Astrocyte (in vitro differentiated cells and primary cell): ENCODE data around the gene RNPEP. TPM values are rescaled to one million over a fixed set of nuclear protein-coding genes. Genes with fewer than 3 reads are reported as not detected.

Experiments used
- DNase-seq: peaks from one replicate; pipeline ENCODE4 v3.0.0-alpha.2; 2010; ENCODE audit warnings: low read depth
- FAIRE-seq: peaks from 2 replicates; lab custom pipeline; 2011; peaks lifted over from hg19 to GRCh38; lab: Jason Lieb, UNC
- H2AFZ ChIP-seq: 2 replicates; pipeline ENCODE4 v1.6.0; 2012; ENCODE audit warnings: low read depth, low read length, inconsistent platforms
- H3K27ac ChIP-seq: 2 replicates; pipeline ENCODE4 v1.5.1; 2011; ENCODE audit warnings: low read depth, low read length, inconsistent platforms
- H3K27me3 ChIP-seq: 2 replicates; pipeline ENCODE4 v1.6.0; 2011; ENCODE audit warnings: low read length, inconsistent platforms; ENCODE audit not compliant: insufficient read depth
- H3K36me3 ChIP-seq: 2 replicates; pipeline ENCODE4 v1.5.1; 2011; ENCODE audit warnings: low read length, inconsistent platforms; ENCODE audit not compliant: insufficient read depth
- H3K4me1 ChIP-seq: 2 replicates; pipeline ENCODE4 v1.5.1; 2011; ENCODE audit warnings: low read length, inconsistent platforms; ENCODE audit not compliant: insufficient read depth
- H3K4me2 ChIP-seq: 2 replicates; pipeline ENCODE4 v1.6.0; 2012; ENCODE audit warnings: low read length, inconsistent platforms
- H3K4me3 ChIP-seq: 2 replicates; pipeline ENCODE4 v1.5.1; 2011; ENCODE audit warnings: low read depth, mild to moderate bottlenecking, low read length, inconsistent platforms; ENCODE audit not compliant: insufficient read depth
- H3K79me2 ChIP-seq: 2 replicates; pipeline ENCODE4 v1.6.0; 2012; ENCODE audit warnings: mild to moderate bottlenecking, low read length, inconsistent platforms; ENCODE audit not compliant: insufficient read depth
- H3K9ac ChIP-seq: 2 replicates; pipeline ENCODE4 v1.6.0; 2012; ENCODE audit warnings: mild to moderate bottlenecking, low read length, inconsistent platforms
- H3K9me3 ChIP-seq: 2 replicates; pipeline ENCODE4 v1.5.1; 2012; ENCODE audit warnings: low read depth, mild to moderate bottlenecking, low read length, inconsistent platforms; ENCODE audit not compliant: insufficient read depth
- H4K20me1 ChIP-seq: 2 replicates; pipeline ENCODE4 v1.6.0; 2012; ENCODE audit warnings: low read length, inconsistent platforms; ENCODE audit not compliant: insufficient read depth
- H3K27ac Mint-ChIP-seq: one replicate; pipeline ENCODE4 v1.8.0; 2021; ENCODE audit warnings: mild to moderate bottlenecking, mixed read lengths; ENCODE audit not compliant: unreplicated experiment
- H3K27me3 Mint-ChIP-seq: one replicate; pipeline ENCODE4 v1.8.0; 2021; ENCODE audit warnings: low read depth, mixed read lengths; ENCODE audit not compliant: unreplicated experiment
- H3K36me3 Mint-ChIP-seq: one replicate; pipeline ENCODE4 v1.8.0; 2021; ENCODE audit warnings: low read depth, mixed read lengths; ENCODE audit not compliant: unreplicated experiment
- H3K4me1 Mint-ChIP-seq: one replicate; pipeline ENCODE4 v1.8.0; 2021; ENCODE audit warnings: low read depth, mixed read lengths; ENCODE audit not compliant: unreplicated experiment
- H3K4me3 Mint-ChIP-seq: one replicate; pipeline ENCODE4 v1.8.0; 2021; ENCODE audit warnings: mild to moderate bottlenecking, moderate library complexity, mixed read lengths; ENCODE audit not compliant: unreplicated experiment
- H3K9me3 Mint-ChIP-seq: one replicate; pipeline ENCODE4 v1.8.0; 2021; ENCODE audit warnings: mild to moderate bottlenecking, mixed read lengths; ENCODE audit not compliant: unreplicated experiment
- CTCF ChIP-seq: IDR thresholded peaks from 2 replicates; pipeline ENCODE4 v1.5.1; 2011; ENCODE audit warnings: low read depth, mild to moderate bottlenecking, inconsistent platforms, low read length, moderate library complexity; ENCODE audit not compliant: insufficient read depth
- EZH2 ChIP-seq: IDR thresholded peaks from 2 replicates; pipeline ENCODE4 v1.6.1; 2012; ENCODE audit warnings: mild to moderate bottlenecking, low read length, inconsistent platforms; ENCODE audit not compliant: insufficient read depth
- total RNA-seq: library from RNA; stranded (reverse); gene quantifications from 2 replicates; pipeline ENCODE4 v1.2.1, GENCODE V29; 2021

Gene RNPEP
- total RNA-seq, 1 donor from 2014 or later: 68.9 TPM

DNA sequence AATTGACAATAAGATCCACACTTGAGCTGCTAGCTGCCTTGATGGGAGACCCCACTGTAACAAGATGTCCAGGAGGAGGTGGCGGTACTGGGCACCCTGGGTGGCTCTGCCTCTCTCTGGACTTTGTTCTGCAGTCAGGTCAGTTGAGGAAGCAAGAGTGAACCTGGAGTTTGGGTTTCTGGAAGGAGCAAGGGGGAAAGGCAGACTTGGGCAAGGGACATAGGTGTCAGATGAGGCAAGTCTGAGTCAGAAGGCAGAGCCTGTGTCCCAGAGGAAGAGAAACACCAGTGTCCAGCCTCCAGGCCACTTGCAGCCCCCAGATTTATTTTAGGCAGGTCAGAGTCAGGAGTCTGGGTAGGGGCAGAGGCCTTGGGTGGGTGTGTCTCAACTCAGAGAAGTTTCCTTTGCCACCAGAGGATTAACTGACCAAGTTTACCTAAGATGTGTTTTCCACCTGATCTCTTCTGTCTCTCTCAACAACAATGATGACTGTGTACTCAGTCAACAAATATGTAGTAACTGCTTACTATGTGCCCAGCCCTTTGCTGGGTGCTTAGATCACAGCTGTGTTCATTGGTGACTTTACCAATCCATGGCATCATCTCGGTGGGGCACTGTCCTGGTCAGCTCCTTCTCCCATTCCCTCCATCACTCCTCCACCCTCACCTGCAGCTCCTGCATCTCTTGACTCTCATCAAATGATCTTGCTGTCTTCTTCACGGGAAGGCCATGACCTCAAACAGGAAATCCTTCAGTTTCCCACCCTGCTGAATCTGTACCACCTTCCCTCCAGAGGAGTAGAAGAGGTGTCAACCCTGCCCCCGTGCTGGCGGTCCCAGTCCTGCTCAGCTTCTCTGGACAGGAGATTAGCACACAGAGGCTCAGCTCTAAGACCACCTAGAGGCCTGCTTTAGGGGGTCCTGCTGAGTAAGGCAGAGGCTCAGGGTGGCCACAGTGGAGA, 64.6 kb downstream of the RNPEP start:
- no peak overlapping the region for H3K4me3 Mint-ChIP-seq
- Histone ChIP-seq H3K4me2 (no peak overlapping the region), H3K27me3 (no peaks in the 10 kb centered on the region), H3K79me2 (no peaks in the 10 kb centered on the region), H3K4me3 (no peak overlapping the region), H3K9me3 (no peaks in the 10 kb centered on the region), H2AFZ (no peak overlapping the region), H3K27ac (no peak overlapping the region), H3K9ac (no peak overlapping the region), H4K20me1 (no peaks in the 10 kb centered on the region), H3K4me1 (peaks cover 9% of the 10 kb centered on the region), H3K36me3 (no peaks in the 10 kb centered on the region)
- H3K36me3 Mint-ChIP-seq: no peaks in the 10 kb centered on the region
- no peaks in the 10 kb centered on the region for H3K4me1 Mint-ChIP-seq
- TF ChIP-seq CTCF (no peak), EZH2 (no peak)
- no peak for DNase-seq
- peaks cover 2% of the 10 kb centered on the region for H3K9me3 Mint-ChIP-seq
- H3K27me3 Mint-ChIP-seq: peaks cover 16% of the 10 kb centered on the region
- no peak for FAIRE-seq
- H3K27ac Mint-ChIP-seq: no peak overlapping the region

- no peak for FAIRE-seq
- Histone ChIP-seq H3K36me3 (no peaks in the 10 kb centered on the region), H3K4me1 (peaks cover 9% of the 10 kb centered on the region), H3K27ac (no peak overlapping the region), H3K9ac (no peak overlapping the region), H3K4me3 (no peak overlapping the region), H3K9me3 (no peaks in the 10 kb centered on the region), H4K20me1 (no peaks in the 10 kb centered on the region), H3K79me2 (no peaks in the 10 kb centered on the region), H2AFZ (no peak overlapping the region), H3K27me3 (no peaks in the 10 kb centered on the region), H3K4me2 (no peak overlapping the region)
- no peak overlapping the region for H3K4me3 Mint-ChIP-seq
- no peak overlapping the region for H3K27ac Mint-ChIP-seq
- peaks cover 11% of the 10 kb centered on the region for H3K27me3 Mint-ChIP-seq
- H3K36me3 Mint-ChIP-seq: no peaks in the 10 kb centered on the region
- H3K9me3 Mint-ChIP-seq: peaks cover 2% of the 10 kb centered on the region
- H3K4me1 Mint-ChIP-seq: no peaks in the 10 kb centered on the region
- DNase-seq: no peak
- no peak for TF ChIP-seq EZH2
- no peak for TF ChIP-seq CTCF
These were observed 65.5 kb downstream of the RNPEP start for GRCh38 chr1:202047977-202048376.

DNA sequence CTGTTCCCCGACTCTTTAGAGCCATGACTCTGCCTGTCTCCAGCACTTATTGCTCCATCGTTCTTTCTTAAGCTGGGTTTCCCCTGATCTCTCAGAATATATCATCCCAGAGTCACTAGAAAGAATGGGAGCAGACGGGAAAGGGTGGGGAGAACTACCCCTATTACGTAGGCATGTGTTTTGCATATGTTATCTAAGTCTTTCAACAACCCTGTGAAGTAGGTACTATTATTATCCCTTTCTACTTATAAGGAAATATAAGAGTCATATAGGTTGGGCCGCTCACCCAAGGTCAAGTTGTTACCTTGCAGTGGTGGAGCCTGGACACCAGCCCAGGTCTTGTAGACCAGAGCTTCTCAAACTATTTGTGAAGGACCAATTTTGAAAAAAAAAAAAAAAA, 66.7 kb downstream of the RNPEP start:
- no peaks in the 10 kb centered on the region for H3K9me3 ChIP-seq
- H3K79me2 ChIP-seq: no peaks in the 10 kb centered on the region
- no peak overlapping the region for H3K27ac ChIP-seq
- Mint-ChIP-seq H3K4me3 (no peak overlapping the region), H3K27me3 (peaks cover 10% of the 10 kb centered on the region), H3K36me3 (no peaks in the 10 kb centered on the region), H3K9me3 (peaks cover 2% of the 10 kb centered on the region), H3K27ac (no peak overlapping the region), H3K4me1 (no peaks in the 10 kb centered on the region)
- TF ChIP-seq CTCF (no peak), EZH2 (no peak)
- DNase-seq: no peak
- H4K20me1 ChIP-seq: no peaks in the 10 kb centered on the region
- no peak overlapping the region for H3K4me3 ChIP-seq
- H3K27me3 ChIP-seq: no peaks in the 10 kb centered on the region
- FAIRE-seq: no peak
- no peaks in the 10 kb centered on the region for H3K36me3 ChIP-seq
- peaks cover 9% of the 10 kb centered on the region for H3K4me1 ChIP-seq
- H2AFZ ChIP-seq: no peak overlapping the region
- H3K9ac ChIP-seq: no peak overlapping the region
- H3K4me2 ChIP-seq: no peak overlapping the region
